ENCODE results near the gene RNF128. TPM values are rescaled to one million over a fixed set of nuclear protein-coding genes. Genes with fewer than 3 reads are reported as not detected.
"Not testable (repeated sequence)": the region's sequence is repeated elsewhere in the genome, so short reads cannot be mapped to it uniquely, and the experiment has no call there.

Gene RNF128
- total RNA-seq, 4 donors from 2014 or later: 13.5 to 19.6 (median 15.1) TPM

- Histone ChIP-seq H3K27ac (no peak overlapping the region), H3K27me3 (no peaks in the 10 kb centered on the region), H3K4me1 (no peaks in the 10 kb centered on the region), H3K36me3 (no peaks in the 10 kb centered on the region), H3K9me3 (no peaks in the 10 kb centered on the region), H3K4me3 (peak overlapping the region; percentile 59)
- 26% methylated on average over 11 of the region's 11 CpGs for WGBS
- no peak for TF ChIP-seq EP300 (IDR thresholded peaks at IDR 0.05)
- TF ChIP-seq POLR2AphosphoS5 (IDR thresholded peaks at IDR 0.05): no peak
- TF ChIP-seq, protein P1, sequence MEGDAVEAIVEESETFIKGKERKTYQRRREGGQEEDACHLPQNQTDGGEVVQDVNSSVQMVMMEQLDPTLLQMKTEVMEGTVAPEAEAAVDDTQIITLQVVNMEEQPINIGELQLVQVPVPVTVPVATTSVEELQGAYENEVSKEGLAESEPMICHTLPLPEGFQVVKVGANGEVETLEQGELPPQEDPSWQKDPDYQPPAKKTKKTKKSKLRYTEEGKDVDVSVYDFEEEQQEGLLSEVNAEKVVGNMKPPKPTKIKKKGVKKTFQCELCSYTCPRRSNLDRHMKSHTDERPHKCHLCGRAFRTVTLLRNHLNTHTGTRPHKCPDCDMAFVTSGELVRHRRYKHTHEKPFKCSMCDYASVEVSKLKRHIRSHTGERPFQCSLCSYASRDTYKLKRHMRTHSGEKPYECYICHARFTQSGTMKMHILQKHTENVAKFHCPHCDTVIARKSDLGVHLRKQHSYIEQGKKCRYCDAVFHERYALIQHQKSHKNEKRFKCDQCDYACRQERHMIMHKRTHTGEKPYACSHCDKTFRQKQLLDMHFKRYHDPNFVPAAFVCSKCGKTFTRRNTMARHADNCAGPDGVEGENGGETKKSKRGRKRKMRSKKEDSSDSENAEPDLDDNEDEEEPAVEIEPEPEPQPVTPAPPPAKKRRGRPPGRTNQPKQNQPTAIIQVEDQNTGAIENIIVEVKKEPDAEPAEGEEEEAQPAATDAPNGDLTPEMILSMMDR (IDR thresholded peaks at IDR 0.05): no peak
- no peak for TF ChIP-seq POLR2A (IDR thresholded peaks at IDR 0.05)
- DNase-seq (ENCODE audit: low spot score in 2 of 2): no peak
Measured at GRCh38 chrX:106802063-106802387, 75.5 kb downstream of the RNF128 start.

GRCh38 chrX:106802388-106803275 is 76.1 kb downstream of the RNF128 start, which contains the start of gene TBC1D8B:
Gene TBC1D8B, plus strand, starts transcription at chrX:106802673. Its CDS starts 181 bp downstream, at chrX:106802854.
- Histone ChIP-seq H3K4me3 (peak within 1 kb of the TSS; percentile 59), H3K4me1 (no peaks in the 10 kb centered on the region), H3K36me3 (no peaks in the 10 kb centered on the region), H3K27me3 (no peaks in the 10 kb centered on the region), H3K9me3 (no peaks in the 10 kb centered on the region), H3K27ac (no peak within 1 kb of the TSS)
- no peak for TF ChIP-seq POLR2A (IDR thresholded peaks at IDR 0.05)
- TF ChIP-seq EP300 (IDR thresholded peaks at IDR 0.05): no peak
- TF ChIP-seq POLR2AphosphoS5 (IDR thresholded peaks at IDR 0.05): no peak
- TF ChIP-seq, protein P1 (IDR thresholded peaks at IDR 0.05): no peak
- WGBS: 25% methylated on average over 36 of the region's 36 CpGs
- peak; percentile 78 to 84 for DNase-seq (ENCODE audit: low spot score in 2 of 2)

DNA sequence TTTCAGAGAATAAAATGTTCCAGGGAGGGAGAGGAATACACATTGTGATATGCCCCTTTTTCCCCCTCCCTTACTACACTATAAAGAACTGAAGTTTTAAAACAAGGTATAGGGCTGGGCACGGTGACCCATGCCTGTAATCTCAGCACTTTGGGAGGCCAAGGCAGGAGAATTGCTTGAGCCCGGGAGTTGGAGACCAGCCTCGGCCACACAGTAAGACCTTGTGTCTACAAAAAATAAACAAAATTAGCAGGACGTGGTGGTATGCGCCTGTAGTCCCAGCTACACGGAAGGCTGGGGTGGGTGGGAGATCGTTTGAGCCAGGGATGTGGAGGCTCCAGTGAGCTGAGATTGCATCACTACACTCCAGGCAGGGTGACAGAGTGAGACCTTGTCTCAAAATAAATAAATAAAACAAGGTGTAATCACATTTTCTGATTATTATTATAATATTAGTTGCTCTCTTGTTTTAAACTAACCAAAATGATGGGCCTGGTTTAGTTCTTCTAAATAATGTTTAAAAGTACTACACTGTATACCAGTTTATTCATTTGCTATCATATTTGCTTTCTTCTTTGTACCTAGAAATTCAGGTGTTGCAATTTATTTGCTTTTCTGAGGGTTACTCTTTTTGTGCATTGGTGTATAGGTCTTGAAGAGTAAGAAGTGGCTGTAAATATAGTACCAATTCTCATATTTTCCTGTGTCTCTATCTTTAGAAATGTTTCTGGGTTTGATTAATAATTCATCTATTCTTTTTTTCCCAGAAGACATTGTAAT is 84.8 kb downstream of the RNF128 start:
- no peaks in the 10 kb centered on the region for H3K4me1 ChIP-seq
- 63% methylated on average over 7 of the region's 7 CpGs for WGBS
- no peak overlapping the region for H3K4me3 ChIP-seq
- no peak for TF ChIP-seq EP300 (IDR thresholded peaks at IDR 0.05)
- TF ChIP-seq POLR2AphosphoS5 (IDR thresholded peaks at IDR 0.05): no peak
- TF ChIP-seq, protein P1 (IDR thresholded peaks at IDR 0.05): no peak
- TF ChIP-seq POLR2A (IDR thresholded peaks at IDR 0.05): no peak
- H3K27ac ChIP-seq: no peak overlapping the region
- DNase-seq (ENCODE audit: low spot score in 2 of 2): no peak
- no peaks in the 10 kb centered on the region for H3K36me3 ChIP-seq
- no peaks in the 10 kb centered on the region for H3K27me3 ChIP-seq
- no peaks in the 10 kb centered on the region for H3K9me3 ChIP-seq

- H3K27me3 ChIP-seq; H3K36me3 ChIP-seq; H3K27ac ChIP-seq; H3K9me3 ChIP-seq; DNase-seq (ENCODE audit: low spot score in 2 of 2); H3K4me1 ChIP-seq; H3K4me3 ChIP-seq: not testable (repeated sequence)
- WGBS: 83% methylated on average over 5 of the region's 5 CpGs
Measured at GRCh38 chrX:106812930-106813329, 86.4 kb downstream of the RNF128 start.

GRCh38 chrX:106814093-106814492 is 87.6 kb downstream of the RNF128 start:
- not testable (repeated sequence) for H3K27ac ChIP-seq; H3K36me3 ChIP-seq; H3K4me1 ChIP-seq; H3K9me3 ChIP-seq; H3K27me3 ChIP-seq; H3K4me3 ChIP-seq; DNase-seq (ENCODE audit: low spot score in 2 of 2)
- 97% methylated on average over 3 of the region's 3 CpGs for WGBS

Other genes with a start within 250 kb of the RNF128 start
- 10 to 100 TPM in 1 of 4 donors, 1 to 10 TPM in 3; 1.6 to 34.0 (median 5.3) TPM for gene RADX, start 114.7 kb upstream of the RNF128 start, total RNA-seq
- gene TBC1D8B, start 76.0 kb downstream of the RNF128 start, total RNA-seq: 1 to 10 TPM; 1.7 to 7.3 (median 2.2) TPM
- gene RIPPLY1, start 176.6 kb downstream of the RNF128 start, total RNA-seq: not detected
- under 1 TPM in 3 of 4 donors, not detected in 1; 0.17 to 0.53 (median 0.23) TPM for gene CLDN2, start 193.7 kb downstream of the RNF128 start, total RNA-seq

All from suprapubic skin (tissue), 4 donors.